Activated CD4-positive, alpha-beta T cell treated with anti-CD3 and anti-CD28 coated beads for 4 hours (primary cell): ENCODE measurements around the gene PLXNA2.

Experiments
- DNase-seq, 2 donors: peaks; one replicate each; pipeline ENCODE4 v3.0.0-alpha.2; 2020

The PLXNA2 gene

DNA sequence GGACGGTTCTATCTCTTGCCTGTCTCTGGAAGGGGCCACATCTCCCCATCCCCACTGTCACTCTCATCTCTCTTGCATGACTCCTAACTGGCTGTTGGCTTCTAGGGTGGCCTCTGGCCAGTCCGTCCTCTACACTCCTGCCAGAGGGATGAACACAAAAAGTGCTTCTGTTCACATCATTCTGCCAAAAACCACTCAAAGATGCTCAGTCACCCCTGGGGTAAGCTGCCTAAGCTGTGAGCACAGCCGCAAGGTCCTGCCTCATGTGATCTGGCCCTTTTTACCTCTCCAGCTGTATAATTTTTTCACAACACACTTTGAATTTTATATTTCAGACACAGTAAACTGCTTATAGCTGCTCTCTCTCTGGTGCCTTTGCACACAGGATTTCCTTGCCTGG is 235.7 kb downstream of the PLXNA2 start:
- no peak for DNase-seq

DNA sequence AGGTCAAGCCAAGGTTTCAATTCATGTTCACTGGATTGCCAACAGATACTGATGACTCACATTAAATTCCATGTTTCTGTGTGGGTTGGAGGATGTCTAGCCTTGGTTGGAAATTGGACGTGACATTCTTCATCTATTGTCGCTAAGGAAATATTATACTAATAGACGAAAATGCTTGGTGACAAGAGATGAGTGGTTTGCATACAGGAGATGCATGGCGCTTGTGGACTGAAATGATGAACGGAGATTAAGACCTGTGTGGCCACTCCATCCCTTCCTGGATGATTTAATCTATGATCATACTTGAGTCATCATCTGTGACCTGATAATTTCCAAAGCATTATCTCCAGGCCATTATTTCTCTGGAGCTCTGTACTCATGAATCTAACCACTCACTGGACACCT is 236.2 kb downstream of the PLXNA2 start:
- DNase-seq: no peak

DNA sequence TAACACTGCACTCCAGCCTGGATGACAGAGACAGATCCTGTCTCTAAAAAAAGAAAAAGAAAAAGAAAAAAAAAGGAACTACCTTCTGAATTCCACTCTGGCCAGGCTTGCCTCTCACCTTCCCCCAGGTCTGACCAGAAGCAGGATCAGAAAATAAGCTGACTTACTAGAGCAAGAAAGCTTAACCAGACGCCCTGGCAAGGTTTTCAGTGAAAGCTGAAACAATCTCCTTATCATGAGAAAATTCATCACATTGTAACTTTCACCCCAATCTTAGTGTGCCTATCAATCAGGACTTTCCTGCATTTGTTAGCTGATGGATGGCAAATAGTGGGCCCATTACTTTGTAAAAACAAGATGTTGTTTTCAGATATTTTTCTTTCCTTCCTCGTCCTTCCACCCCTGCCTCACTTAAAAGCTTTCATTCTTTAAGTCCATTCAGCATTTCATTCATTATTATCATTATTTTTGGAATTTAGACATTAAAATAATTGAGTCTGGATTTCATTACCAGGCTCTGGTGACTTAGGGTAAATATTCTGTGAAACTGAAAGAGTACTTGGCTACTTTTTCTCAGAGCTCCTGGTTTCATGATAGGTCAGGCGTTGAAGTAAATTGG is 236.8 kb downstream of the PLXNA2 start:
- no peak for DNase-seq

DNA sequence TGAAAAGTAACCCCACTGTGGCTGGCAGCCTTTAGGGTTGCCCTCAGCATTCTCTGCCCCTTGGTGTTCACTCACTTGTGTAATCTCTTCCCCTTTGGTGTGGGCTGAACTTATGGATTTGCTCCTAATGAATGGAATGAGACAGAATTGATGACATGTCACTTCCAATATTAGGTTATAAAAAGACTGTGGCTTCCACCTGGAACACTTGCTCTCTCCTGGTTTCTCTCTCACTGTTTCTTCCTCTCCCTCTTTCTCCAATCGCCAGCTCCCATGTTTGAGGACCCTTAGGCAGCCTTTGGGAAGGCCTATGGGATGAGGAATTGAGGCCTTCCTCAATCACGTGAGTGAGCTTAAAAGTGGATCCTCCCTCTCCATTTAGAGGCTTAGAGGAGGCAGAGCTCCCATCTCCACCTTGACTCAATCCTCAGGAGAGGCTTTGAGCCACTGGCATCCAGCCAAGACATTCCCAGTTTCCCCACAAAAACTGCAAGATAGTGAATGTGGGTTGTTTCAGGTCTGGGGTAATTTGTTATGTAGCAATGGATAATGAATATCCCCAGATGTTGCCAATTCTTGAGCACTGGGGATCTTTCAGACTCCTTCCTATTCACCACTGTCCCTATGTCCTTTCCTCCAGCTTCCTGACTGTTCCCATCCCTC is 237.8 kb downstream of the PLXNA2 start:
- DNase-seq: no peak

DNA sequence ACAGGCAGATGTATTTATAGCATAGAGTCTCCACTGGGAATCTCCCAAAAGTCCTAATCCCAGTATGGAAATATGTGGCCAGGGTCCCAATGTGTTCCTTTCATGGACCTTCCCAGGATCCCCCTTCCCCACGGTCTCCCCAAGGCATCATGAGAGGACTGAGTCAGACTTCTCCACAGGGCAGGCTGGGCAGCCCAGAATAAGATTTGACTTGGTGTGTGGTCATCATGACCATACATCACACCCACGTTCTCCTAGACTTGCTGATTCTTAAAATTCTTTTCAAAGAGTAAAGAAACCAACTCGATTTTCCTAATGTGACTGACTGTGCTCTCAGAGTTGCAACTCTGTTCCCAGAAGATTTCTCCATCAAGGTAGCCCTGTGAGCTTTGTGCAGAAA is 239.3 kb downstream of the PLXNA2 start:
- DNase-seq: no peak

DNA sequence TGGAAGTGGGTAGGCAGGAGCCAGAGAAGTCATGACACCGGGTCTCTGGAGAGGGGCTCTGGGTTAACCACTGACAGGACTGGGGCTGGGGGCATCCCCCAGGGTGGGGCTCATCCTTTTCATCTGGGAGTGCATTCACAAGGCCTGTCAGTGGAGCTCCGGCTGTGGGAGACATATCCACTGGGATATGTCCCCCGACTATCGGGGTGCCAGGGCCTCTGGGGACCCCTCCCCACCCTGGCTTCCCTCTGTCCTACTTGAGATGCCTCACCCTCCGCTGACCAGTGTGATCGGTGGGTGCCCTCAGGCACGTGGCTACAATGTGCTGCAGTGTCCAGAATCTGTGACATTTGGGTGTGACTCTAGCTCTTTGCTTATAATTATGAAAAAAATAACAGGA is 240.9 kb downstream of the PLXNA2 start:
- DNase-seq: no peak

DNA sequence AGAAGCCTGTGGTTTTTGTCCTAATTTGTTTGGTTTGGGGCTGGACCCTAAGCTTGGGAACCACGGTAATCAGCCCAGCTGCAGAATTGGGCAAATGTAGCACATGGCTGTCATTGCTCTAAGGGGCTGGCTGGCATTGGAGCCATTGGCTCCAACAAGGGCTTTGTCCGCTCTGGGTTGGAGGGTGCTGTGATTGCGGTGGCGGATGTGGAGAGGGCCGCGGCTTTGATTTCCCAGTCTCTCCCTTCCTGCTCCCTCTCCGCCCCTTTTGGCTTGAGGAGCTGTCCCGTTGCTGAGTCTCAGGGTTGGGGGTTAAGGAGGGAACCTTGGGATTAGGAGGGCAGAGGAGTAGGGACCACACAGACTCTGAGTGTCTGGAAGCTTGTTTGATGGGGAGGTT is 241.5 kb downstream of the PLXNA2 start:
- DNase-seq: no peak

DNA sequence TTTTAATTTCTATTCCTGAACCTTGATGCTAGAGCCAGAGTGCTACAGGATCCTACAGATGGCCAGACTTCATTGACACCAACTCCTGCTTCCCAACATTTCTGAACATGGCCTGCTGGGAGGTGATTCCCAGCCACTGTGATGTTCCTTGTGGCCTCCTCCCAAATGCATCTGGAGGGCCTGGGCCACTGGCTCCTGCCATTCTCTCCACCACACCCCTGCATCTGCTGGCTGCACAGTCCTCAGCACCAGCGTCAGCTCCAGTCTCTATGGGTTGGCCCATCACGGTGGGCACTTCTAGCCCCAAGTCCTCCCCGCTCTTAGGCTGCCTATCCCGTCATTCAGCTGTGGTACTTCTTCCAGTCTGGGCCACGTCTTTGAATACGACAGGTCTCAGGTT is 242.1 kb downstream of the PLXNA2 start:
- no peak for DNase-seq

DNA sequence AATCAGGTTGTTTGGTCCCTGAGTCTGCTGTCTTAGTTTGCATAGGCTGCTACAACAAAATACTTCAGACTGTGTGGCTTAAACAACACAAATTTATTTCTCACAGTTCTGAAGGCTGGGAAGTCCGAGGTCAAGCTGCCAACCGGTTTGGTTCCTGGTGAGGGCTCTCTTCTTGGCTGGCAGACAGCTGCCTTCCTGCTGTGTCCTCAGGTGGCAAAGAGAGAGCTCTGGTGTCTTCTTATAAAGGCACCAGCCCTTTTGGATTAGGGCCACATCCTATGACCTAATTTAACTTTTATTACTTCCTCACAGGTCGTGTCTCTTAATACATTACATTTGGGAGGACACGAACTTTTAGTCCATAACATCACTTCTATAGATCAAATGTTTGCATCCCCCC is 243.7 kb downstream of the PLXNA2 start:
- DNase-seq: no peak

DNA sequence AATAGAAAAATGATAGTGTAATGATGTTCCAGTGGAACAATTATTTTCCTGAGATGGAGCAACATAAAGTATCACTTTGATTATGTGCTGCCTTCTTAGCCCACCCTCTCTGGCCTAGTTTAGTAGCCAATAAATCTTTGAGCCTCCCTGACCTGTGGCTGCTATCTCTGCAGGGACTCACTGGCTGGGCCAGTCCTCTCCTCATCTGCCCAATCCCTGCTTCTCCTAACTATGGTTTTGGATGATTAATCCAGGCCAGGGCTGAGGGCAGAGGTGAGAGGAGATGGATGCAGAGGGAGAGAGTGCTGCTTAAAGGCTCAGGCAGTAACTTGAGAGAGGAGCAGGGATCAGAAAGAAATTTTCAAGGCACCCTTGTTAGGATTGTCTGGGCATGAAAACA is 244.2 kb downstream of the PLXNA2 start:
- no peak for DNase-seq

DNA sequence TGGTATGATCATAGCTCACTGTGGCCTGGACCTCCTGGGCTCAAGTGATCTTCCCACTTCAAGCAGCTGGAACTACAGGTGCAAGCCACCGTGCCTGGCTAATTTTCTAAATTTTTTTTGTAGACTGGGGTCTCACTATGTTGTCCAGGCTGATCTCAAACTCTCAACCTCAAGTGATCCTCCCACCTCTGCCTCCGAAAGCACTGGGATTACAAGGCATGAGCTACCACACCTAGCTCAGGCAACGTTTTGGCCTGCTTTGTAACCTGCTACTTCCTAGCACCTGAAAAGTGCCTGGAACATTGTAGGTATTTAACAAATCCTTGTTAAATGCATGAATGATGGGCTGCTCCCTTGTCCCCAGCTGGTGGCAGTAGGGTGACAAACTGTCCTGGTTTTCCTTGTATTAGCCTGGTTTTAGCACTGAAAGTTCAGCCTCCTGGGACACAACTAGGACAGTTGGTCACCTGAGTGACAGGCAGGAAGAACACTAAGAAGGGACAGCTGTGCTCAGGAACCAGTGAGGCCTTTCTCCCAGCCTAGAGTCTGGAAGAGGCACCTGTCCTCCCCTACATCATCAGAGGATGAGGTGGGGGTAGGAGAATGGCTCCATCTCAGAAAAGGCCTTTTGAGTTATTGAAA is 244.8 kb downstream of the PLXNA2 start:
- no peak for DNase-seq

DNA sequence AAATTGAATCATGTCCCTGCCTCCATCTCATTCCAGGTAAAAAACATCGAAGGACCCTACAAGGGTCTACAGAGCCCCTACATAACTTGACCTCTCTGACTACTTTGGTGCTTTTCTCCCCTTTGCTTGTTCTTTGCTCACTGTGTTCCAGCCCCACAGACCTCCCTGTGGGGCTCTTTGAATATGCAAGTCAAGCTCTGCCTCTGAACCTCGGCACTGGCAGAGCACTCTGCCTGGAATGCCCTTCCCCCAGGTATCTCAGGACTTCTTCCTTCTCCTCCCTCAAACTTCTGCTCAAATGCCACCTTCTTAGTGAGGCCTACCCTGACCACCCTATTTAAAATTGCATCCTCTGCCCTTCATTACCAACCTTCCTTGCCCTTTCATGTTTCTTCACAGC is 245.5 kb downstream of the PLXNA2 start:
- DNase-seq: no peak

DNA sequence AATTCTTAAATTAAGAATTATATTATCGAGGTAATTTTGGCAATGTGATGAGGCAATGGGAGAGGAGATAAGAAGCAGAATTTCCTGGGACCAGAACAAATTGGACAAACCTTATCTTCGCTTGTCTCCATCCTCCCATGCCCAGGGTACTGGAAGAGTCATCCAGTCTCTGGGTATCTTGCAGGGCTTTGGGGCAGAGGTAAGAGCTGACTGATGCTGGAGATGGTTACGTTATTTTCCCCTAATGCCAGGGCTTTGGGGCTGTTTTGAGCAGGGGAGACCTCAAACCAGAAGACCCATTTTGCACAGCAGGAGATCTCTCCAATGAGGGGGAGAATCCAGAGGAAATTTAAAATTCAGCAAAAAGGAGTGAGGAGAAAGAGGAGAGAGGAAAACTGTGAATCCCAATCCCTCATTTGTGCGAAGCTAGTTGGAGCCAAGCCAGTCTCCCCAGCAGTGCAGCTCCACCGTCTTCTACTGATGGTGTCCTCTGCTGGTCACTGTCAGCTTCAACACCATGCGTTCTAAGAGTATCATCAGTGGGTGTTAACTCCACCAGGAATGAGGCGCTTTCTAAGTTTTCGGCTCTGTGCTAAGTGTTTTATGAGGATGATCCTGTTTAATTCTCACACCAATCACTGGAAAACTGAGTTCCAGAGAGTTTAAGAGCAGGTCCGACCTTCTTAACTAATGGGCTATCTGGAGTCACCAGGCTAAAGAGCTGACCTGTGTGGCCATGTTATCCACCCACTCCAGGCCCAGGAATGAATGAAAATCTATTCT is 246.5 kb downstream of the PLXNA2 start:
- DNase-seq: peak; percentile 26 to 48

DNA sequence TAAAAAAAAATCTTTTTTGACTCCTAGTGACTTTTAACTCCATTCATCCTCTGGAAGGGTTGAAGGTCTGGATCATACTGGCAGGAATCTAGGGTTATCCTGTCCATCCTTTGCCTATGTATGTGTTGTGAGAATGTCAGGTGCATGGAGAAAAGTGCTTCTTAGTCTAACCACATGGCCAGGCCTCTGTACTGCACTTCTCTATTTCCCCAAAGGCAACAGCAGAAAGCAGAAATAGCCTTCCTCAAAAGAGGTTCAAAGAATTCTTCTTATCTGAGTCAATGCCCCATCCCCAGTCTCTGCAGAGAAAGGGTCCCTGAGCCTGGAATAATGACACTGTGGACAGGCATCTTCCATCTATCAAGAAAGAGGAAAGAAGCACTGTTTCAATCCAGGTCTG is 247.5 kb downstream of the PLXNA2 start:
- DNase-seq: no peak

DNA sequence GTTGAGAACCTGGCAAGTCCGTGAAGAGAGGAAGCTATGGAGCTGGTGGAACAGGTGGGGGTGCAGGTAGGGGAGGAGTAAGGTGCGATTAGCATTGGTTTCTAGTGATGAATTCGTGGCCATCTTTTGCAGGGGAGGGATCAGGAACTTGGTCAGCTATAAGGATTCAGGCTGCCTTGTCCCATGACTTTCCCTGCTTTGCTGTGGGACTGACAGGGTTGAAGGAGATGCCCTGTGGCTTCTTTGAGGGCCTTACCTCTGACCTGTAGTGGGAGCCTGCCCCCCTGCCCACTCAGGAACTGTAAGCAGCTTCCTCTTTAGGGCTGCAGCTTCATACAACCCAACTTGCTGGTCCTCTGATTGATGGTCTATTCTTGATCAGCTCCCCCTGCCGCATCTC is 248.6 kb downstream of the PLXNA2 start:
- no peak for DNase-seq

DNA sequence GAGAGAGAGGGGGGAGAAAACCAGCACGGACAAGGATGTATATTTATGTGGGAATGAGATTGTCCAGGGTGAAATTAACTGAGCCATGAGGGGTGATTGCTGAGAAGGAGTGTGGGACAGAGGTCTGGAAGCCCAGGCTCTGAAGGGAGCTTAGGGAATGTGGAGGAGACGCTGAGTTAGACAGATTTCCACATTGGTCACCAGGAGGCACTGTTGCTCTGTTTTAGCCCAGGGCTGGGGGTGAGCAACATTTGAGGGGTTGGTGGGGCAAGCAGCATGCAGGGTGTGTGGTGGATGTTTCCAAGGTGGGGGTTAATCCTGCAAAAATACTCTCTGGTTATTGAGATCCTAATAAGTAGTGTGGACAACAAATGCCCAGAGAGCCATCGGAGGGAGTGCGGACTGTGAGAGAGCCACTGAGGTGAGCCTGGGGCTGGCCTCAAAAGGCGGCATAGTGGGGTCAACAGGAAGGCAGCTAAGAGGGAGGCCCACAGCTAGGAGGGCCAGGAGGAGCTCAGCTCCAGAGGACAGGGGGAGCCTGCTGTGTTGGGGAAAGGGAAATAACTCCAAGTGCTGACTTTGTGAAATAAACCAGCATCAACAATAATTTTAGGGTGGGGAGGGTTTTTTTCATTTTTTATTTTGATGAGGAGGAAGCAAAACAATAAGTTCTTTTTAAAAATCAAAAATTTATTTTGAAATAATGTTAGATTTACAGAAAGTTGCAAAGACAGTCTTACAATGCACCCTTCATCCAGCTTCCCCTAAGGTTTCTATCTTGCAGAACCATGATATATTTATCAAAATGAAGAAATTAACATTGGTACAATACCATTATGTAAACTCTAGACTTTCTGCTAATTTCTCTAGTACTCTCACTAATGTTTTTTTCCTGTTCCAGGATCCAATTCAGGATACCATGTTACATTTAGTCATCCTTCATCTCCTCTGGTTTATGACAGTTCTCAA is 250.4 kb downstream of the PLXNA2 start:
- DNase-seq: no peak

DNA sequence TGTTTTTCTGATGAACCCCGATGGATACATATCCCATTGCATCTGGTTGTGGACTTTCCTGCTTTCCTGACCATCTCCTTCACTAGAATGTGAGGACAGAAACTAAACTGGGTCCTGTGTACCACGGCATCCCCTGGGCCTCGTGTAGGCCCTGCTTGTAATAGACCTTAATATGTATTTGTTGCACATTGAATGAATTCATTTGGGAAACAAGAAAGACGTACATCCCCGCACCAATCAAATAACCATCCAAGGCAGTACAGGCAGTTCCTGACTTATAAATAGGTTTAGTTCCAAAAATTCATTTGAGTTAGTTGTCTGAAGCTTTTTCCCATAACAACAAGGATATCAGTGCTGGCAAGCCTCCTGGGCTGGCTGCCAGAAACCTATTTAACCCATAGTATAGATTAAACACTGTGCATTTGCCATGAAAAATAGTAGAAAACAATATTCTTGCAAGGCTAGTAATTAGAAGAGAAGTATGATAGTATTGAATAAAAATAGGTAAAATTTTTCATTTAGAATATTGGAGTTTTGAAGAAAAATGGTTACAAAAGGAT is 251.4 kb downstream of the PLXNA2 start:
- no peak for DNase-seq

DNA sequence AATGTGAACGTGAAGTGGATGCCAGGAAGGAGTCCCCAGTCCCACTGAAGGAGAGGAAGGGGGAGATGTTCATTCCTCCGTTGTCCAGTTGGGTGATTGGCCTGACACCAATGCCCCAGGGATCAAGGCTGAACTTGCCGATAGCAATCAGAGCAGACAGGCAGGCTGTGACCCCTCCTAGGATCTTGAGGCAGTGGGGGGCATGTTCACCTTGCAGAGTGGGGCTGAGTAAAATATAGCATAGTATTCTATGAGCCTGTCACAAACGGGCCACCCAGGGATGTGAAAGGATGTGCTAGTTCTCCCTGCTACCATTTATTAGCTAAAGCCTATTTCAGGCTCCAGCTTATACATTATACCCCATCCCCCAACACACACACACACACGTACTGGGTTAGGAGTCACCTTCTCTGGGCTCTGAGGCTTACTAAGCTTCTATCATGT is 252.6 kb downstream of the PLXNA2 start:
- DNase-seq: no peak

DNA sequence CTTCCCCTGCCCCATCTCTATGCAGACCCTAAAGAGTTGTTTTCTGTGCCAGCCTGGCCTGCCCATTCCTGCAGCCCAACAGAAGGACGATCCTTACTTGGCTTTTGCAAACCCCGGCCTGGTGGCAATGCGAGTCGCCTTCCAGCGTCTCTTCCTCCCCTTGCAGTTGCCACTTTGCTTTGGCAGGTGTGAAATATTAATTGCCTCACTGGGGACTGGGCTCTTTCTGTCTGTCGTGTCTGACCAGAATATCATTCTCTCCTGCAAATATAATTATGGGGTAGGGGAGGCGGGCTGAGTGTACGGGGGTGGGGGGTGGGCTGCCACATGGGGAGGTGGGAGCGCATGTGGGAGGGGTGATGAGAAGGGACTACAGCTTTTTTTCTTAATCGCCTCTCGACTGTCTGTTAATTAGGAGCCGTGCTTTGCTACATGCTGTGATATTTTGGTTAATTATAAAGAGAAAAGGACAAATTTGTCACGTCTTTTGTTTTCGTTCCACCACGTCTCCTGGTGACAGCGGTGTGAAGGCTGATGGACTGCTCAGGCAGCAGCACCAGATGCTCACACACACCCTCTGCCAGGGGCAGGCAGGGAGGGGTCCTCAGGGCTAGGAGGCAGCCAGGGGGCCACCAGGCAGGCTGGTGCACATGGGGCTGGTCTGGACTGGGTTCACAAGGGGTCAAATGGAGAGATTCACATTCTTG is 253.2 kb downstream of the PLXNA2 start:
- DNase-seq: no peak

DNA sequence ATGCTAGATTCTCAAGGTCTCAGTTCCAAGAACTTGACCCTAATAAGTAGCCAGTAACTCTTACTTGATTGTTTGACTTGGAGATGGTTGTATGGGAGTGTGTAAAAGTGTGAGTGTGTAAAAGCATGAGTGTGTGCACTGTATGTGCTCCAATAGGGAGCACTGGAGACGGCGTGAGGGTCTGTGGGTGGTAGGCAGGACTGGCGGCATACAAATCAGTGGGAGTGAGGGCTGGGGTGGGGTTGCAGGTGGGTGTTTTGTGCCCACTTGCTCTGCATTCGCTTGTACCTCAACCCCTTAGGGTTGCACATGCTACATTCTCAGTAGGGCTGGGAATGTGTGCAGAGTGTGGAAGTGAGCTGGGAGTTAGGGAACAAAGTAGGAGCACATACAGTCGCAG is 253.7 kb downstream of the PLXNA2 start:
- DNase-seq: no peak
